ENCODE data around the gene PDE4A. TPM values are rescaled to one million over a fixed set of nuclear protein-coding genes. Genes with fewer than 3 reads are reported as not detected.

Gene PDE4A
- total RNA-seq, 4 donors from 2014 or later, result 3.7 to 7.9 (median 5.6) TPM

DNA sequence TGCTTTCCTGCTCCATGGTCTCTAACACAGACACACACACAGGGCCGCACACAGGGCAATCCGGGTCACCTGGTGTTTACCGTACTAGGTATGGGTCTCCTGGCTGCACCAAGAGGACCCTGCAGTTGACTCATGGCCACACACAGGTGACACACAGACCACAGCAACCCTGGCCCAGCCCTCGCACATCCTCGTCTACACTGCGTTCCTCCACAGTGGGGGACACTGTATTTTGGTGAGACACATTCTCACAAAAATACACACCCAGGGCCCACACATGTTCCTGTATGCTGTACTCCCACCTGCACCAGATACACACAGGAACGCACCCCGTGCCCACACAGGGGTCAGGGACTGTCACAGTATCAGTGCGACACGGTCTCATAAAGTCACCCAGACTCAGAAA is 12.8 kb downstream of the PDE4A start:
- WGBS, result 80% methylated on average over 9 of the region's 10 CpGs
- Histone ChIP-seq H3K4me1 (peaks cover 26% of the 10 kb centered on the region), H3K9me3 (no peaks in the 10 kb centered on the region), H3K36me3 (no peaks in the 10 kb centered on the region), H3K27me3 (peaks cover 18% of the 10 kb centered on the region), H3K27ac (no peak overlapping the region), H3K4me3 (no peak overlapping the region)
- DNase-seq (ENCODE audit: low spot score in 2 of 2), result no peak
- no peak for TF ChIP-seq EP300 (IDR thresholded peaks at IDR 0.05)

DNA sequence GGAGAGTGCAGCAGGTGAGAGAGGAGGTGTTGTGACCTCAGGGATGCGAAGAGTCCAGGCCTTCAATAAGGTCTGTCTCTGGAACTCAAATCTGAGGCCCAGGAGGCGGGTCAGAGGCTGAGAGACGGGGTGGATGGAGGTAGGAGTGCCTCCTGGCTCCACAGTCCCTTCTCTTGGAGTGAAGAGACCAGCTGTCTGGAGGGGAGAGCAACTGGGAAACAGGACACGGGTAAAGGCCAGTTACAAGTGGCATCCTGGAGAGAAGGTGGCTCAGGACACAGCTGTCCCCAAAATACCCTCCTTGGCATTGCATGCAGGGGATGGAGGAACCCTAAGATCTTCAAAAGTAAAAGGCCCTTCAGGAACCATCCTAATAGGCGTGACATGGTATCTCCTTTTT is 19.2 kb downstream of the PDE4A start:
- no peaks in the 10 kb centered on the region for H3K36me3 ChIP-seq
- no peak overlapping the region for H3K4me3 ChIP-seq
- H3K27me3 ChIP-seq, result no peaks in the 10 kb centered on the region
- WGBS, result 91% methylated on average over 5 of the region's 5 CpGs
- no peaks in the 10 kb centered on the region for H3K9me3 ChIP-seq
- H3K4me1 ChIP-seq, result no peaks in the 10 kb centered on the region
- TF ChIP-seq, protein P1, sequence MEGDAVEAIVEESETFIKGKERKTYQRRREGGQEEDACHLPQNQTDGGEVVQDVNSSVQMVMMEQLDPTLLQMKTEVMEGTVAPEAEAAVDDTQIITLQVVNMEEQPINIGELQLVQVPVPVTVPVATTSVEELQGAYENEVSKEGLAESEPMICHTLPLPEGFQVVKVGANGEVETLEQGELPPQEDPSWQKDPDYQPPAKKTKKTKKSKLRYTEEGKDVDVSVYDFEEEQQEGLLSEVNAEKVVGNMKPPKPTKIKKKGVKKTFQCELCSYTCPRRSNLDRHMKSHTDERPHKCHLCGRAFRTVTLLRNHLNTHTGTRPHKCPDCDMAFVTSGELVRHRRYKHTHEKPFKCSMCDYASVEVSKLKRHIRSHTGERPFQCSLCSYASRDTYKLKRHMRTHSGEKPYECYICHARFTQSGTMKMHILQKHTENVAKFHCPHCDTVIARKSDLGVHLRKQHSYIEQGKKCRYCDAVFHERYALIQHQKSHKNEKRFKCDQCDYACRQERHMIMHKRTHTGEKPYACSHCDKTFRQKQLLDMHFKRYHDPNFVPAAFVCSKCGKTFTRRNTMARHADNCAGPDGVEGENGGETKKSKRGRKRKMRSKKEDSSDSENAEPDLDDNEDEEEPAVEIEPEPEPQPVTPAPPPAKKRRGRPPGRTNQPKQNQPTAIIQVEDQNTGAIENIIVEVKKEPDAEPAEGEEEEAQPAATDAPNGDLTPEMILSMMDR (IDR thresholded peaks at IDR 0.05), result no peak
- TF ChIP-seq EP300 (IDR thresholded peaks at IDR 0.05), result no peak
- TF ChIP-seq POLR2A (IDR thresholded peaks at IDR 0.05), result no peak
- no peak for TF ChIP-seq POLR2AphosphoS5 (IDR thresholded peaks at IDR 0.05)
- no peak for DNase-seq (ENCODE audit: low spot score in 2 of 2)
- no peak overlapping the region for H3K27ac ChIP-seq

DNA sequence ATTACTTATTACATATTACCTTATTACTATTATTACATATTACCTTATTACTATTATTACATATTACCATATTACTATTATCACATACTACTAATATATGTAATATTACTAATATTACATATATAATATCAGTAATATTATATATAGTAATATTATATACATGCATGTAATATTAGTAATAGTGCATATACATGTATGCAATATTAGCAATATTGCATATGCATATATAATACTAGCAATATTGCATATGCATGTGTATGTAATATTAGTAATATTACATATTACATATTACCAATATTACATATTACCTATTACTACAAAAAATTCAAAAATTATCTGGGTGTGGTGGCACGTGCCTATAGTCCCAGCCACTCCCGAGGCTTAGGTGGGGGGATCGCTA is 22.4 kb downstream of the PDE4A start:
- TF ChIP-seq POLR2AphosphoS5 (IDR thresholded peaks at IDR 0.05) (no peak), EP300 (IDR thresholded peaks at IDR 0.05) (no peak), POLR2A (IDR thresholded peaks at IDR 0.05) (no peak)
- TF ChIP-seq, protein P1 (IDR thresholded peaks at IDR 0.05), result no peak
- no peak overlapping the region for H3K4me3 ChIP-seq
- no peak for DNase-seq (ENCODE audit: low spot score in 2 of 2)
- no peak overlapping the region for H3K27ac ChIP-seq
- H3K4me1 ChIP-seq, result no peaks in the 10 kb centered on the region
- H3K36me3 ChIP-seq, result peaks cover under 1% of the 10 kb centered on the region
- H3K9me3 ChIP-seq, result no peaks in the 10 kb centered on the region
- no peaks in the 10 kb centered on the region for H3K27me3 ChIP-seq
- WGBS, result 96% methylated on average over 3 of the region's 3 CpGs

DNA sequence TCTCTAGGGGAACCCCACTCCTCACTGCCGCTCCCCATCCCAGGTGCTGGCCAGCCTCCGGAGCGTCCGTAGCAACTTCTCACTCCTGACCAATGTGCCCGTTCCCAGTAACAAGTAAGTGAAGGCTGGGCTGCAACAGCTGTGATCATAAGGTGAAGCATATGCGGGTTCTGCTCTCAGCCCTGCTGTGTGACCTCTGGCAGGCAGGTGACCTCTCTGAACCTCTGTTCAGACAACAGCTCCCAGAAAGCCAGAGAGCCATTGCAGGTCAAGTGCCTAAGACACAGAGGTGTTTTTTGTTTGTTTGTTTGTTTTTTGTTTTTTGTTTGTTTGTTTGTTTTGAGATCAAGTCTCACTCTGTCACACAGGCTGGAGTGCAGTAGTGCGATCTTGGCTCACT is 28.7 kb downstream of the PDE4A start:
- no peaks in the 10 kb centered on the region for H3K9me3 ChIP-seq
- WGBS, result 90% methylated on average over 7 of the region's 7 CpGs
- no peak overlapping the region for H3K27ac ChIP-seq
- no peak for DNase-seq (ENCODE audit: low spot score in 2 of 2)
- H3K36me3 ChIP-seq, result peaks cover 21% of the 10 kb centered on the region
- no peak overlapping the region for H3K4me3 ChIP-seq
- no peak for TF ChIP-seq EP300 (IDR thresholded peaks at IDR 0.05)
- no peak for TF ChIP-seq POLR2AphosphoS5 (IDR thresholded peaks at IDR 0.05)
- TF ChIP-seq POLR2A (IDR thresholded peaks at IDR 0.05), result no peak
- TF ChIP-seq, protein P1 (IDR thresholded peaks at IDR 0.05), result no peak
- H3K27me3 ChIP-seq, result no peaks in the 10 kb centered on the region
- peaks cover 8% of the 10 kb centered on the region for H3K4me1 ChIP-seq

DNA sequence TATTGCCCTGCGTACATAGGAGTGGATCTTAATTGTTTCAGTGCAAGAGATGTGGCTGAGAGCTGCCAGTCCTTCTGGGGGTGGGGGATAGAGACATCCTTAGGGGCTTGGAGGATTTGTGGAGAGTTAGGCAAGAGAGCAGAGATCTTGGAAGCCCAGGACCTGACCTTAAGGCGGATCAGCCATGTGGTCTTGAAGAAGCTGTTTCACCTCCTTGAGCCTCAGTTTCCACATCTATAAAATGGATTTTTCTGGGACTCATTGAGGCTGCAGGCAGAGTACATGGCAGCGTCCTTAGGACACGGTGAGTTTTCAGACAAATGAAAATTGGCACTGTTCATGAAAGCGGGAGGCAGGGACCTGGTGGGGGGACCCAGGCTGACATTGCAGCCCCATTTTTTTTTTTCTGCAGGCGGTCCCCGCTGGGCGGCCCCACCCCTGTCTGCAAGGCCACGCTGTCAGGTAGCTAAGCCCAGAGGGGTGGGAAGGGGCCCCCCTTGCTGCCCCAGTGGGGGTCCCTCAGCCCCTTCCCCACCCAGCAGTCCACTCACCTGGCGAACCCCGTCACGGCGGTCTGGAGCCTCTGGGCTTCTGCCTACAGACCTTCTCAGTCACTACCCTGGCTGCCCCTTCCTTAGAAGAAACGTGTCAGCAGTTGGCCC is 30.0 kb downstream of the PDE4A start:
- Histone ChIP-seq H3K4me3 (no peak overlapping the region), H3K9me3 (no peaks in the 10 kb centered on the region), H3K27me3 (no peaks in the 10 kb centered on the region), H3K36me3 (peaks cover 21% of the 10 kb centered on the region), H3K27ac (no peak overlapping the region), H3K4me1 (peaks cover 8% of the 10 kb centered on the region)
- TF ChIP-seq EP300 (IDR thresholded peaks at IDR 0.05) (no peak), POLR2AphosphoS5 (IDR thresholded peaks at IDR 0.05) (no peak), POLR2A (IDR thresholded peaks at IDR 0.05) (no peak)
- TF ChIP-seq, protein P1 (IDR thresholded peaks at IDR 0.05), result no peak
- 75% methylated on average over 13 of the region's 14 CpGs for WGBS
- DNase-seq (ENCODE audit: low spot score in 2 of 2), result no peak

All from suprapubic skin (tissue), 4 donors.